Measurements from ENCODE around the gene PDE4DIP.
"Not testable (repeated sequence)": the region's sequence is repeated elsewhere in the genome, so short reads cannot be mapped to it uniquely, and the experiment has no call there.

GRCh38 chr1:148923798-148924197 lies 79.6 kb downstream of the PDE4DIP start:
- not testable (repeated sequence) for TF ChIP-seq REST (IDR thresholded peaks at IDR 0.05); CTCF (IDR thresholded peaks at IDR 0.05; ENCODE audit: low read depth, low read length, missing input control); FOXA1 (IDR thresholded peaks at IDR 0.05); SP1 (IDR thresholded peaks at IDR 0.05); ATF3 (IDR thresholded peaks at IDR 0.05); RAD21 (IDR thresholded peaks at IDR 0.05); EGR1 (IDR thresholded peaks at IDR 0.05; ENCODE audit: low read depth in 2 of 2); GABPA (IDR thresholded peaks at IDR 0.05 in 1 of 2, conservative IDR thresholded peaks at IDR 0.05 in 1 of 2); RXRA (IDR thresholded peaks at IDR 0.05)

Data from liver (tissue), 3 donors.